Measurements from ENCODE around the gene ANAPC7. TPM values are rescaled to one million over a fixed set of nuclear protein-coding genes. Genes with fewer than 3 reads are reported as not detected.
A peak's percentile ranks its signal among the peaks of the same experiment; 100 is the strongest.
"Not testable (repeated sequence)": the region's sequence is repeated elsewhere in the genome, so short reads cannot be mapped to it uniquely, and the experiment has no call there.

Gene ANAPC7
- total RNA-seq, 1 experiment from 2014 or later, result 91.1 TPM

DNA sequence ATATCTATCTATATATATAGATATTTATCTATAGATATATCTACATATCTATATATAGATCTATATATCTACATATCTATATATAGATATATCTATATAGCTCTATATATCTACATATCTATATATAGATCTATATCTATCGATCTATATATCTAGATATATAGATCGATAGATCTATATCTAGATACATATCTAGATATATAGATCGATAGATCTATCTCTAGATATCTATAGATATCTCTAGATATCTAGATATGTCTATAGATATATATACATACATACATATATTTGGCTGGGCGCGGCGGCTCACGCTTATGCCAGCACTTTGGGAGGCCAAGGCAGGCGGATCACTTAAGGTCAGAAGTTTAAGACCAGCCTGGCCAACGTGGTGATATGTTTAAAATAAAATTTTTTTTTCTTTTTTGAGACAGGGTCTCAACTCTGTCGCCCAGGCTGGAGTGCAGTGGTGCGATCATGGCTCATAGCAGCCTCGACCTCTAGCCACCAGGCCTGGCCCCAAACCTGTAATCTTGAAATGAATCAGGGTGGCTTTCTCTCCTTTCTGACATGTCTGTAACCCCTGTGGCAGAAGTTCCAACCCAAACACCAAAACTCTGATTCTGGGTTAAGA, 28.6 kb upstream of the ANAPC7 start:
- H3K9me3 Mint-ChIP-seq, result no peaks in the 10 kb centered on the region; a peak in 1 of 5 replicates
- WGBS (ENCODE audit: extremely low coverage, insufficient read length, low lambda C conversion rate), result no CpG with 5 or more reads among the region's 12 CpGs
- no peaks in the 10 kb centered on the region for H4K20me1 ChIP-seq (ENCODE audit: control insufficient read depth, insufficient read depth, insufficient read length)

DNA sequence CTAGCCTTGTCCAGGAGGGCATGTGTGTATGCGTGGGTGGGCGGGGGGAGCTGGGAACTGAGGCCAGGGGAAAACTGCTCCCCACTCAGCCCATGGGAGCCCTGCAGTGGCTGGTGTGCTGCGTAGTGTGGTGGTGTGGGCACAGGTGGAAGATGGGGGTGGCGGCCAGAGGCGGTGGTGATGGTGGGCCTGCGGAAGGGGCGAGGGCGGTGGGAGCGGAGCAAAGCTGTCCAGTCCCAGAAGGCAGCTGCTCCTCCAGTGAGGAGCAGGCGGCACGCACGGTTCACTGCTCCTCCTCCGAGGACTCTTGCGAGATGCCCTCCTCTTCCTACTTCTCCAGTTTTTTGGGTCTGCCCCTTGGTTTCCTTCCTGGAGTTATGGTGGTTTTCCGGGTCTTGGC, 26.2 kb upstream of the ANAPC7 start:
- not testable (repeated sequence) for H3T11ph ChIP-seq (ENCODE audit: low read length); H3K36me3 Mint-ChIP-seq (ENCODE audit: insufficient read depth in 1 of 3, low read depth in 3 of 3); H3K4me2 ChIP-seq (ENCODE audit: insufficient read depth, insufficient read length, low read length); H2BK120ac ChIP-seq (ENCODE audit: low read depth, low read length, poor library complexity, severe bottlenecking); H3K56ac ChIP-seq (ENCODE audit: insufficient read length, low read depth, low read length); H3K4me3 Mint-ChIP-seq; H3K27me3 Mint-ChIP-seq (ENCODE audit: low read depth); H3K23me2 ChIP-seq (ENCODE audit: insufficient read length, low read depth, low read length, poor library complexity, severe bottlenecking); H3K27me3 ChIP-seq (ENCODE audit: insufficient read depth, low read length); H4K20me1 ChIP-seq (ENCODE audit: control insufficient read depth, insufficient read depth, insufficient read length); H3K4ac ChIP-seq (ENCODE audit: low read depth, low read length); H3K9ac ChIP-seq (ENCODE audit: extremely low read depth, insufficient read length, low read length); H3K4me1 Mint-ChIP-seq; H4K8ac ChIP-seq (replicated peaks; ENCODE audit: insufficient read length, low read depth, low read length); H2BK12ac ChIP-seq (ENCODE audit: insufficient read length, low read depth, low read length); H3K27ac ChIP-seq (ENCODE audit: insufficient read length, low read depth, low read length); H3K79me2 ChIP-seq (ENCODE audit: insufficient read depth, low read length); H2BK20ac ChIP-seq (ENCODE audit: low read depth, low read length, poor library complexity, severe bottlenecking); H2BK5ac ChIP-seq (ENCODE audit: insufficient read length, low read length); H4K91ac ChIP-seq (ENCODE audit: insufficient read length, low read depth, low read length); H4K5ac ChIP-seq (ENCODE audit: insufficient read length, low read depth, low read length); H3K9me3 ChIP-seq (ENCODE audit: control insufficient read depth, low read depth, low read length); H3K14ac ChIP-seq (ENCODE audit: insufficient read depth, low read length); H3K9me3 Mint-ChIP-seq; H3K79me1 ChIP-seq (ENCODE audit: insufficient read depth, low read depth, low read length, poor library complexity, severe bottlenecking); DNase-seq; H2BK15ac ChIP-seq (ENCODE audit: low read depth, low read length); H3K18ac ChIP-seq (ENCODE audit: insufficient read length, low read depth, low read length); H2AFZ ChIP-seq (ENCODE audit: low read length); H2AK5ac ChIP-seq (ENCODE audit: insufficient read length, low read length); H3K4me1 ChIP-seq (ENCODE audit: insufficient read depth, low read length); H3K23ac ChIP-seq (ENCODE audit: insufficient read length, low read depth, low read length)
- peak overlapping the region in 1 of 3 experiments; percentile 76; a peak in 1 of 7 replicates for H3K27ac Mint-ChIP-seq
- no CpG with 5 or more reads among the region's 15 CpGs for WGBS (ENCODE audit: extremely low coverage, insufficient read length, low lambda C conversion rate)

More for the DNA sequence above, 28.6 kb upstream of the ANAPC7 start:
- Histone ChIP-seq H2BK15ac (ENCODE audit: low read depth, low read length) (no peak overlapping the region), H3K4me2 (ENCODE audit: insufficient read depth, insufficient read length, low read length) (no peak overlapping the region), H3K27me3 (ENCODE audit: insufficient read depth, low read length) (no peaks in the 10 kb centered on the region), H3K23me2 (ENCODE audit: insufficient read length, low read depth, low read length, poor library complexity, severe bottlenecking) (no peaks in the 10 kb centered on the region), H2BK5ac (ENCODE audit: insufficient read length, low read length) (no peak overlapping the region), H3K4me1 (ENCODE audit: insufficient read depth, low read length) (no peaks in the 10 kb centered on the region), H4K5ac (ENCODE audit: insufficient read length, low read depth, low read length) (no peak overlapping the region), H3K79me2 (ENCODE audit: insufficient read depth, low read length) (no peaks in the 10 kb centered on the region), H3K18ac (ENCODE audit: insufficient read length, low read depth, low read length) (no peak overlapping the region), H3K56ac (ENCODE audit: insufficient read length, low read depth, low read length) (no peak overlapping the region), H3K23ac (ENCODE audit: insufficient read length, low read depth, low read length) (no peak overlapping the region), H2BK12ac (ENCODE audit: insufficient read length, low read depth, low read length) (no peak overlapping the region), H2AFZ (ENCODE audit: low read length) (no peak overlapping the region), H3K4ac (ENCODE audit: low read depth, low read length) (no peak overlapping the region), H3K79me1 (ENCODE audit: insufficient read depth, low read depth, low read length, poor library complexity, severe bottlenecking) (no peaks in the 10 kb centered on the region), H3T11ph (ENCODE audit: low read length) (no peak overlapping the region), H2AK5ac (ENCODE audit: insufficient read length, low read length) (no peak overlapping the region), H2BK20ac (ENCODE audit: low read depth, low read length, poor library complexity, severe bottlenecking) (no peak overlapping the region), H2BK120ac (ENCODE audit: low read depth, low read length, poor library complexity, severe bottlenecking) (no peak overlapping the region), H3K9ac (ENCODE audit: extremely low read depth, insufficient read length, low read length) (no peak overlapping the region), H3K14ac (ENCODE audit: insufficient read depth, low read length) (no peak overlapping the region), H4K8ac (replicated peaks; ENCODE audit: insufficient read length, low read depth, low read length) (no peak overlapping the region), H4K91ac (ENCODE audit: insufficient read length, low read depth, low read length) (no peak overlapping the region), H3K27ac (ENCODE audit: insufficient read length, low read depth, low read length) (no peak overlapping the region), H3K9me3 (ENCODE audit: control insufficient read depth, low read depth, low read length) (no peaks in the 10 kb centered on the region)
- H3K27ac Mint-ChIP-seq, result no peak overlapping the region
- H3K4me3 Mint-ChIP-seq, result no peak overlapping the region
- no peaks in the 10 kb centered on the region for H3K27me3 Mint-ChIP-seq (ENCODE audit: low read depth)
- peaks cover 22 to 30% (median 29%) of the 10 kb centered on the region in 3 experiments; a peak in 6 of 7 replicates for H3K36me3 Mint-ChIP-seq (ENCODE audit: insufficient read depth in 1 of 3, low read depth in 3 of 3)
- TF ChIP-seq, protein P1, sequence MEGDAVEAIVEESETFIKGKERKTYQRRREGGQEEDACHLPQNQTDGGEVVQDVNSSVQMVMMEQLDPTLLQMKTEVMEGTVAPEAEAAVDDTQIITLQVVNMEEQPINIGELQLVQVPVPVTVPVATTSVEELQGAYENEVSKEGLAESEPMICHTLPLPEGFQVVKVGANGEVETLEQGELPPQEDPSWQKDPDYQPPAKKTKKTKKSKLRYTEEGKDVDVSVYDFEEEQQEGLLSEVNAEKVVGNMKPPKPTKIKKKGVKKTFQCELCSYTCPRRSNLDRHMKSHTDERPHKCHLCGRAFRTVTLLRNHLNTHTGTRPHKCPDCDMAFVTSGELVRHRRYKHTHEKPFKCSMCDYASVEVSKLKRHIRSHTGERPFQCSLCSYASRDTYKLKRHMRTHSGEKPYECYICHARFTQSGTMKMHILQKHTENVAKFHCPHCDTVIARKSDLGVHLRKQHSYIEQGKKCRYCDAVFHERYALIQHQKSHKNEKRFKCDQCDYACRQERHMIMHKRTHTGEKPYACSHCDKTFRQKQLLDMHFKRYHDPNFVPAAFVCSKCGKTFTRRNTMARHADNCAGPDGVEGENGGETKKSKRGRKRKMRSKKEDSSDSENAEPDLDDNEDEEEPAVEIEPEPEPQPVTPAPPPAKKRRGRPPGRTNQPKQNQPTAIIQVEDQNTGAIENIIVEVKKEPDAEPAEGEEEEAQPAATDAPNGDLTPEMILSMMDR (conservative IDR thresholded peaks at IDR 0.05), result no peak
- H3K4me1 Mint-ChIP-seq, result peaks cover 0 to 3% of the 10 kb centered on the region in 2 experiments; a peak in 1 of 4 replicates
- DNase-seq, result no peak
